ENCODE data around the gene DYNC1H1. TPM values are rescaled to one million over a fixed set of nuclear protein-coding genes. Genes with fewer than 3 reads are reported as not detected.

DYNC1H1 gene
- total and polyA plus RNA-seq, 2 of the 13 experiments (the other 11 are each of a cell fraction or from before 2014, with no cell fraction given) = 74.4 to 239 TPM

GRCh38 chr14:102018251-102018650 is 53.9 kb downstream of the DYNC1H1 start:
- FAIRE-seq (no peak), DNase-seq (ENCODE audit: low spot score) (no peak), ATAC-seq (no peak)
- H3K9me3 ChIP-seq (ENCODE audit: low read length) = no peaks in the 10 kb centered on the region
- H2AFZ ChIP-seq (ENCODE audit: low read length) = no peak overlapping the region
- CTCF ChIA-PET (ENCODE audit: low intra/inter-chr PET ratio, low total read pairs) = no interaction called here
- peak; percentile 32 for TF ChIP-seq RBM22 (optimal IDR thresholded peaks at IDR 0.05; ENCODE audit: low read length)
- no peak for TF ChIP-seq WIZ (CRISPR knock-in tag; IDR thresholded peaks at IDR 0.05)
- TF ChIP-seq, protein P1, sequence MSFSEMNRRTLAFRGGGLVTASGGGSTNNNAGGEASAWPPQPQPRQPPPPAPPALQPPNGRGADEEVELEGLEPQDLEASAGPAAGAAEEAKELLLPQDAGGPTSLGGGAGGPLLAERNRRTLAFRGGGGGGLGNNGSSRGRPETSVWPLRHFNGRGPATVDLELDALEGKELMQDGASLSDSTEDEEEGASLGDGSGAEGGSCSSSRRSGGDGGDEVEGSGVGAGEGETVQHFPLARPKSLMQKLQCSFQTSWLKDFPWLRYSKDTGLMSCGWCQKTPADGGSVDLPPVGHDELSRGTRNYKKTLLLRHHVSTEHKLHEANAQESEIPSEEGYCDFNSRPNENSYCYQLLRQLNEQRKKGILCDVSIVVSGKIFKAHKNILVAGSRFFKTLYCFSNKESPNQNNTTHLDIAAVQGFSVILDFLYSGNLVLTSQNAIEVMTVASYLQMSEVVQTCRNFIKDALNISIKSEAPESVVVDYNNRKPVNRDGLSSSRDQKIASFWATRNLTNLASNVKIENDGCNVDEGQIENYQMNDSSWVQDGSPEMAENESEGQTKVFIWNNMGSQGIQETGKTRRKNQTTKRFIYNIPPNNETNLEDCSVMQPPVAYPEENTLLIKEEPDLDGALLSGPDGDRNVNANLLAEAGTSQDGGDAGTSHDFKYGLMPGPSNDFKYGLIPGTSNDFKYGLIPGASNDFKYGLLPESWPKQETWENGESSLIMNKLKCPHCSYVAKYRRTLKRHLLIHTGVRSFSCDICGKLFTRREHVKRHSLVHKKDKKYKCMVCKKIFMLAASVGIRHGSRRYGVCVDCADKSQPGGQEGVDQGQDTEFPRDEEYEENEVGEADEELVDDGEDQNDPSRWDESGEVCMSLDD (CRISPR knock-in tag; IDR thresholded peaks at IDR 0.05; ENCODE audit: borderline replicate concordance) = no peak
- TF ChIP-seq, protein P2, sequence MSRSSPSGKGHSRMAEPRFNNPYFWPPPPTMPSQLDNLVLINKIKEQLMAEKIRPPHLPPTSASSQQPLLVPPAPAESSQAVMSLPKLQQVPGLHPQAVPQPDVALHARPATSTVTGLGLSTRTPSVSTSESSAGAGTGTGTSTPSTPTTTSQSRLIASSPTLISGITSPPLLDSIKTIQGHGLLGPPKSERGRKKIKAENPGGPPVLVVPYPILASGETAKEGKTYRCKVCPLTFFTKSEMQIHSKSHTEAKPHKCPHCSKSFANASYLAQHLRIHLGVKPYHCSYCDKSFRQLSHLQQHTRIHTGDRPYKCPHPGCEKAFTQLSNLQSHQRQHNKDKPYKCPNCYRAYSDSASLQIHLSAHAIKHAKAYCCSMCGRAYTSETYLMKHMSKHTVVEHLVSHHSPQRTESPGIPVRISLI (CRISPR knock-in tag; IDR thresholded peaks at IDR 0.05; ENCODE audit: borderline replicate concordance) = no peak
- TF ChIP-seq EED (CRISPR knock-in tag; IDR thresholded peaks at IDR 0.05) = no peak
- no peak for TF ChIP-seq MXI1 (IDR thresholded peaks at IDR 0.05; ENCODE audit: borderline replicate concordance, low read depth, low read length)
- TF ChIP-seq AGO2 (optimal IDR thresholded peaks at IDR 0.05; ENCODE audit: low read depth, low read length) = peak; percentile 68
- no peak for TF ChIP-seq ZNF276 (CRISPR knock-in tag; IDR thresholded peaks at IDR 0.05; ENCODE audit: low read depth)
- TF ChIP-seq ZSCAN5A (CRISPR knock-in tag; IDR thresholded peaks at IDR 0.05; ENCODE audit: borderline replicate concordance) = no peak
- H3K27me3 ChIP-seq (ENCODE audit: control insufficient read depth in 1 of 2, insufficient read depth in 2 of 2, low read length in 2 of 2) = no peaks in the 10 kb centered on the region
- POLR2A ChIA-PET = no interaction called here
- in situ Hi-C loops (cut with HindIII; ENCODE audit: extremely low pct_ligation_motif_present, low pct_unique_long_range_greater_than_20kb) = no loop called here
- H3K9ac ChIP-seq (ENCODE audit: insufficient read depth, low read depth, low read length) = no peak overlapping the region
- no peak overlapping the region for H3K27ac ChIP-seq (ENCODE audit: extremely low read length, insufficient read depth, low read length)
- H3K4me2 ChIP-seq (ENCODE audit: low read depth, low read length) = no peak overlapping the region
- intact Hi-C loops (cut with micrococcal nuclease; ENCODE audit: unreplicated experiment) = no loop called here
- BruUV-seq (replicated peaks) = no TSS peak
- 98% methylated on average over 18 of the region's 19 CpGs for WGBS (ENCODE audit: low lambda C conversion rate)
- H3K4me1 ChIP-seq (ENCODE audit: insufficient read depth, low read length) = no peaks in the 10 kb centered on the region
- no peaks in the 10 kb centered on the region for H3K79me2 ChIP-seq (ENCODE audit: insufficient read depth, low read length)
- H4K20me1 ChIP-seq (ENCODE audit: insufficient read depth, low read length) = no peaks in the 10 kb centered on the region
- peaks cover 41 to 86% of the 10 kb centered on the region in 2 experiments for H3K36me3 ChIP-seq (replicated peaks in 1 of 2; ENCODE audit: control insufficient read depth in 1 of 2, insufficient read depth in 2 of 2, low read length in 2 of 2)
- H3K4me3 ChIP-seq (replicated peaks in 1 of 3; ENCODE audit: insufficient read depth in 1 of 3, low read depth in 2 of 3, low read length in 3 of 3) = no peak overlapping the region
